Loucy (cell line): ENCODE results near the gene CTSH.

Source experiments
- H2AFZ ChIP-seq: fragments of 200-600 bp; sonication (generic); 2 replicates; pipeline ENCODE4 v1.6.0; 2016; ENCODE audit warnings: antibody characterized with exemption, mild to moderate bottlenecking, low read length, moderate library complexity
- H3F3A ChIP-seq: fragments of 200-600 bp; 2 replicates; pipeline ENCODE4 v1.6.0; 2016; ENCODE audit warnings: antibody characterized with exemption, low read depth, mild to moderate bottlenecking
- H3K27me3 ChIP-seq: fragments of 200-600 bp; sonication (generic); 2 replicates; pipeline ENCODE4 v1.6.1; 2014; ENCODE audit warnings: low read length, mild to moderate bottlenecking; ENCODE audit not compliant: insufficient read depth, poor library complexity, severe bottlenecking
- H3K36me3 ChIP-seq: fragments of 200-600 bp; sonication (generic); 2 replicates; pipeline ENCODE4 v1.6.1; 2016; ENCODE audit warnings: low read length; ENCODE audit not compliant: insufficient read depth
- H3K4me1 ChIP-seq: fragments of 200-600 bp; sonication (generic); 2 replicates; pipeline ENCODE4 v1.5.1; 2014; ENCODE audit warnings: low read length, mild to moderate bottlenecking; ENCODE audit not compliant: insufficient read depth, poor library complexity, severe bottlenecking
- H3K4me2 ChIP-seq: fragments of 200-600 bp; sonication (generic); 2 replicates; pipeline ENCODE4 v1.6.0; 2014; ENCODE audit warnings: antibody characterized with exemption, low read length, low read depth, mild to moderate bottlenecking; ENCODE audit not compliant: poor library complexity, severe bottlenecking
- H3K4me3 ChIP-seq: fragments of 200-600 bp; sonication (generic); 2 replicates; pipeline ENCODE4 v1.5.1; 2014; ENCODE audit warnings: low read length, mild to moderate bottlenecking, mixed read lengths; ENCODE audit not compliant: poor library complexity, severe bottlenecking
- H3K79me2 ChIP-seq: fragments of 200-600 bp; sonication (generic); 2 replicates; pipeline ENCODE4 v1.6.1; 2014; ENCODE audit warnings: low read length; ENCODE audit not compliant: insufficient read depth
- H3K9ac ChIP-seq: fragments of 200-600 bp; sonication (generic); 2 replicates; pipeline ENCODE4 v1.6.0; 2014; ENCODE audit warnings: mild to moderate bottlenecking, low read depth, low read length, moderate library complexity; ENCODE audit not compliant: poor library complexity, severe bottlenecking
- H3K9me2 ChIP-seq: fragments of 200-600 bp; sonication (generic); replicated peaks from 2 replicates; pipeline ENCODE4 v1.6.1; 2016; ENCODE audit warnings: low read depth, low read length, mixed read lengths
- H3K9me3 ChIP-seq: fragments of 200-600 bp; sonication (generic); 2 replicates; pipeline ENCODE4 v1.6.1; 2014; ENCODE audit warnings: mild to moderate bottlenecking, antibody characterized with exemption, low read length, low read depth; ENCODE audit not compliant: insufficient read depth
- H4K20me1 ChIP-seq: fragments of 200-600 bp; sonication (generic); 2 replicates; pipeline ENCODE4 v1.6.0; 2014; ENCODE audit warnings: antibody characterized with exemption, low read length, mild to moderate bottlenecking; ENCODE audit not compliant: insufficient read depth, poor library complexity, severe bottlenecking
- EZH2phosphoT487 ChIP-seq: fragments of 200-600 bp; IDR thresholded peaks from 2 replicates; pipeline ENCODE4 v1.6.1; 2018; ENCODE audit warnings: antibody characterized with exemption, mild to moderate bottlenecking, moderate library complexity, borderline replicate concordance
- TF ChIP-seq, protein P1 (sequence below): fragments of 200-600 bp; sonication (generic); conservative IDR thresholded peaks from 2 replicates; pipeline ENCODE4 v1.5.1; 2014; ENCODE audit warnings: mild to moderate bottlenecking, antibody characterized with exemption, low read length

Gene CTSH

GRCh38 chr15:78969687-78970349, 25.0 kb upstream of the CTSH start:
- Histone ChIP-seq H3K27me3 (no peaks in the 10 kb centered on the region), H3K9me3 (no peaks in the 10 kb centered on the region), H3K9me2 (no peaks in the 10 kb centered on the region), H3F3A (no peaks in the 10 kb centered on the region), H3K79me2 (no peaks in the 10 kb centered on the region), H2AFZ (no peak overlapping the region), H3K36me3 (no peaks in the 10 kb centered on the region), H3K4me3 (no peak overlapping the region), H3K9ac (no peak overlapping the region), H3K4me1 (no peaks in the 10 kb centered on the region), H4K20me1 (no peaks in the 10 kb centered on the region), H3K4me2 (no peak overlapping the region)
- TF ChIP-seq, protein P1, sequence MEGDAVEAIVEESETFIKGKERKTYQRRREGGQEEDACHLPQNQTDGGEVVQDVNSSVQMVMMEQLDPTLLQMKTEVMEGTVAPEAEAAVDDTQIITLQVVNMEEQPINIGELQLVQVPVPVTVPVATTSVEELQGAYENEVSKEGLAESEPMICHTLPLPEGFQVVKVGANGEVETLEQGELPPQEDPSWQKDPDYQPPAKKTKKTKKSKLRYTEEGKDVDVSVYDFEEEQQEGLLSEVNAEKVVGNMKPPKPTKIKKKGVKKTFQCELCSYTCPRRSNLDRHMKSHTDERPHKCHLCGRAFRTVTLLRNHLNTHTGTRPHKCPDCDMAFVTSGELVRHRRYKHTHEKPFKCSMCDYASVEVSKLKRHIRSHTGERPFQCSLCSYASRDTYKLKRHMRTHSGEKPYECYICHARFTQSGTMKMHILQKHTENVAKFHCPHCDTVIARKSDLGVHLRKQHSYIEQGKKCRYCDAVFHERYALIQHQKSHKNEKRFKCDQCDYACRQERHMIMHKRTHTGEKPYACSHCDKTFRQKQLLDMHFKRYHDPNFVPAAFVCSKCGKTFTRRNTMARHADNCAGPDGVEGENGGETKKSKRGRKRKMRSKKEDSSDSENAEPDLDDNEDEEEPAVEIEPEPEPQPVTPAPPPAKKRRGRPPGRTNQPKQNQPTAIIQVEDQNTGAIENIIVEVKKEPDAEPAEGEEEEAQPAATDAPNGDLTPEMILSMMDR, result no peak

DNA sequence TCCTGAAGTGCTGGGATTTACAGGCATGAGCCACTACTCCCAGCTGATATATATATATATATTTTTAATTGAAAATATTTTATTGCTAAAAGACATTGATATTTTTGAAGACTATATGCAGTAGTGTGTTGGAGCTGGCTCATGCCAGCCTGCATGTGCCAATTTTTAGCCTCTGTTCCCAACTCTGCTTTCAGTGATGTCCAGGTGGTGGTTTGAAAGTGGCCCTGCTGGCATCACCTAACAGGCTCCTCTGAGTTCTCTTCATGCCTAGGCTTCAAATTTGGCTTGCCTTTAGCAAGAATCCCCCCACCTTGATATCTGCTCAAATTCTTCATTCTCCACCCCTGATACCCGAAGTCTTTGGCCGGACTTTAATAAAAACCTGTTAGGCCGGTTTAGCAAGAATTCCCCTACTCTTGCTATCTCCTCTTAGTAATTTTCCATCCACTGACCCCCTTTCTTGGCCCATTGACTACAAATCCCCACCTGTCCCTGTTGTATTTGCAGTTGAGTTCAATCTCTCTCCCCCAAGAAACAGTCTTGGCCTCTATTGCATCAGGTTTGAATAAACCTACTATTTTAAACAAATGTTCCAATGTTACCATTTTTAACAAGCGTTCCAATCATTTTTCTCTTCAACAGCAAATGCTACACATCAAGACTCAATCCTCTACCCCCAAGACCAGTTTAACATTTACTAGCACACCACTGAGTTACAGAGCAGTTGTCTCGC, 23.9 kb upstream of the CTSH start:
- Histone ChIP-seq H3K4me2 (no peak overlapping the region), H3K9me2 (no peaks in the 10 kb centered on the region), H3K27me3 (no peaks in the 10 kb centered on the region), H3K9ac (no peak overlapping the region), H3F3A (no peaks in the 10 kb centered on the region), H3K4me3 (no peak overlapping the region), H3K9me3 (no peaks in the 10 kb centered on the region), H3K4me1 (no peaks in the 10 kb centered on the region), H3K36me3 (no peaks in the 10 kb centered on the region), H4K20me1 (no peaks in the 10 kb centered on the region), H2AFZ (no peak overlapping the region), H3K79me2 (no peaks in the 10 kb centered on the region)
- TF ChIP-seq, protein P1, result no peak
- TF ChIP-seq EZH2phosphoT487, result no peak

GRCh38 chr15:78968114-78968513, 23.3 kb upstream of the CTSH start:
- H3K4me3 ChIP-seq, result no peak overlapping the region
- H3K79me2 ChIP-seq, result no peaks in the 10 kb centered on the region
- no peak overlapping the region for H3K4me2 ChIP-seq
- no peak overlapping the region for H2AFZ ChIP-seq
- no peaks in the 10 kb centered on the region for H3K9me3 ChIP-seq
- H4K20me1 ChIP-seq, result no peaks in the 10 kb centered on the region
- H3F3A ChIP-seq, result no peaks in the 10 kb centered on the region
- H3K36me3 ChIP-seq, result no peaks in the 10 kb centered on the region
- no peaks in the 10 kb centered on the region for H3K27me3 ChIP-seq
- no peak overlapping the region for H3K9ac ChIP-seq
- no peaks in the 10 kb centered on the region for H3K4me1 ChIP-seq
- TF ChIP-seq, protein P1, result no peak
- no peak for TF ChIP-seq EZH2phosphoT487
- no peaks in the 10 kb centered on the region for H3K9me2 ChIP-seq
